ENCODE data around the gene ST3GAL3.

Gene ST3GAL3

GRCh38 chr1:43757343-43758053 lies 50.2 kb downstream of the ST3GAL3 start:
- Histone ChIP-seq H3K9me3 (ENCODE audit: insufficient read depth, low read depth, low read length) (no peaks in the 10 kb centered on the region), H3K9ac (ENCODE audit: low read length) (no peak overlapping the region), H3K23ac (ENCODE audit: low read length) (no peak overlapping the region), H2BK12ac (ENCODE audit: low read length) (no peak overlapping the region), H3K79me1 (ENCODE audit: low read length) (no peaks in the 10 kb centered on the region), H2AFZ (ENCODE audit: insufficient read depth, low read length, poor library complexity) (no peak overlapping the region), H3K27me3 (ENCODE audit: insufficient read depth, low read length) (no peaks in the 10 kb centered on the region), H4K8ac (ENCODE audit: low read depth, low read length) (no peak overlapping the region), H3K4me2 (ENCODE audit: low read length) (no peak overlapping the region), H3K18ac (ENCODE audit: low read length) (no peak overlapping the region), H2BK5ac (ENCODE audit: low read depth, low read length, poor library complexity) (no peak overlapping the region), H3K14ac (ENCODE audit: low read length) (no peak overlapping the region), H3K4ac (ENCODE audit: low read depth, low read length) (no peak overlapping the region), H3K27ac (ENCODE audit: low read depth, low read length) (no peak overlapping the region), H2AK5ac (ENCODE audit: low read length) (no peak overlapping the region), H3K79me2 (ENCODE audit: control insufficient read depth, insufficient read depth, low read length, poor library complexity) (no peaks in the 10 kb centered on the region), H3K36me3 (ENCODE audit: control insufficient read depth in 1 of 2, insufficient read depth in 2 of 2, low read length in 2 of 2) (no peaks in the 10 kb centered on the region), H4K91ac (ENCODE audit: low read depth, low read length) (no peak overlapping the region), H2BK120ac (ENCODE audit: insufficient read depth, low read length, poor library complexity) (no peak overlapping the region), H3K4me3 (ENCODE audit: low read depth, low read length) (no peak overlapping the region), H3K4me1 (ENCODE audit: control insufficient read depth in 1 of 2, insufficient read depth in 2 of 2, low read length in 2 of 2) (no peaks in the 10 kb centered on the region), H4K12ac (ENCODE audit: low read depth, low read length) (no peak overlapping the region)
- no peak for DNase-seq
- no CpG with 5 or more reads among the region's 2 CpGs for WGBS (ENCODE audit: extremely low coverage, insufficient coverage, insufficient read length)

GRCh38 chr1:43760745-43761317 lies 53.5 kb downstream of the ST3GAL3 start:
- WGBS (ENCODE audit: extremely low coverage, insufficient coverage, insufficient read length), result no CpG with 5 or more reads among the region's 3 CpGs
- DNase-seq, result no peak

GRCh38 chr1:43763497-43763973 lies 56.2 kb downstream of the ST3GAL3 start:
- H2BK5ac ChIP-seq (ENCODE audit: low read depth, low read length, poor library complexity), result no peak overlapping the region
- H3K36me3 ChIP-seq (ENCODE audit: control insufficient read depth in 1 of 2, insufficient read depth in 2 of 2, low read length in 2 of 2), result no peaks in the 10 kb centered on the region
- no peak overlapping the region for H3K4ac ChIP-seq (ENCODE audit: low read depth, low read length)
- H3K18ac ChIP-seq (ENCODE audit: low read length), result no peak overlapping the region
- H3K23ac ChIP-seq (ENCODE audit: low read length), result no peak overlapping the region
- H3K79me1 ChIP-seq (ENCODE audit: low read length), result peaks cover 8% of the 10 kb centered on the region
- H3K27ac ChIP-seq (ENCODE audit: low read depth, low read length), result no peak overlapping the region
- no peak overlapping the region for H4K12ac ChIP-seq (ENCODE audit: low read depth, low read length)
- H3K27me3 ChIP-seq (ENCODE audit: insufficient read depth, low read length), result no peaks in the 10 kb centered on the region
- H3K4me1 ChIP-seq (ENCODE audit: control insufficient read depth in 1 of 2, insufficient read depth in 2 of 2, low read length in 2 of 2), result peaks cover 5 to 6% of the 10 kb centered on the region in 2 experiments
- H3K4me3 ChIP-seq (ENCODE audit: low read depth, low read length), result no peak overlapping the region
- no peak overlapping the region for H2AK5ac ChIP-seq (ENCODE audit: low read length)
- H2BK120ac ChIP-seq (ENCODE audit: insufficient read depth, low read length, poor library complexity), result no peak overlapping the region
- peak; percentile 75 to 88 for DNase-seq
- no peaks in the 10 kb centered on the region for H3K79me2 ChIP-seq (ENCODE audit: control insufficient read depth, insufficient read depth, low read length, poor library complexity)
- no peak overlapping the region for H3K4me2 ChIP-seq (ENCODE audit: low read length)
- no peak overlapping the region for H4K91ac ChIP-seq (ENCODE audit: low read depth, low read length)
- WGBS (ENCODE audit: extremely low coverage, insufficient coverage, insufficient read length), result no CpG with 5 or more reads among the region's 4 CpGs
- no peak overlapping the region for H3K9ac ChIP-seq (ENCODE audit: low read length)
- H2BK12ac ChIP-seq (ENCODE audit: low read length), result no peak overlapping the region
- H3K9me3 ChIP-seq (ENCODE audit: insufficient read depth, low read depth, low read length), result no peaks in the 10 kb centered on the region
- no peak overlapping the region for H2AFZ ChIP-seq (ENCODE audit: insufficient read depth, low read length, poor library complexity)
- H3K14ac ChIP-seq (ENCODE audit: low read length), result no peak overlapping the region
- no peak overlapping the region for H4K8ac ChIP-seq (ENCODE audit: low read depth, low read length)

More at GRCh38 chr1:43760745-43761317, 53.5 kb downstream of the ST3GAL3 start:
- Histone ChIP-seq H3K27me3 (ENCODE audit: insufficient read depth, low read length) (no peaks in the 10 kb centered on the region), H3K23ac (ENCODE audit: low read length) (no peak overlapping the region), H2AFZ (ENCODE audit: insufficient read depth, low read length, poor library complexity) (no peak overlapping the region), H2BK120ac (ENCODE audit: insufficient read depth, low read length, poor library complexity) (no peak overlapping the region), H3K4me2 (ENCODE audit: low read length) (no peak overlapping the region), H2BK12ac (ENCODE audit: low read length) (no peak overlapping the region), H3K79me1 (ENCODE audit: low read length) (no peaks in the 10 kb centered on the region), H3K27ac (ENCODE audit: low read depth, low read length) (no peak overlapping the region), H2AK5ac (ENCODE audit: low read length) (no peak overlapping the region), H3K36me3 (ENCODE audit: control insufficient read depth in 1 of 2, insufficient read depth in 2 of 2, low read length in 2 of 2) (no peaks in the 10 kb centered on the region), H3K4me3 (ENCODE audit: low read depth, low read length) (no peak overlapping the region), H4K91ac (ENCODE audit: low read depth, low read length) (no peak overlapping the region), H3K9me3 (ENCODE audit: insufficient read depth, low read depth, low read length) (no peaks in the 10 kb centered on the region), H3K14ac (ENCODE audit: low read length) (no peak overlapping the region), H3K79me2 (ENCODE audit: control insufficient read depth, insufficient read depth, low read length, poor library complexity) (no peaks in the 10 kb centered on the region), H3K4me1 (ENCODE audit: control insufficient read depth in 1 of 2, insufficient read depth in 2 of 2, low read length in 2 of 2) (no peaks in the 10 kb centered on the region), H2BK5ac (ENCODE audit: low read depth, low read length, poor library complexity) (no peak overlapping the region), H4K12ac (ENCODE audit: low read depth, low read length) (no peak overlapping the region), H3K4ac (ENCODE audit: low read depth, low read length) (no peak overlapping the region), H4K8ac (ENCODE audit: low read depth, low read length) (no peak overlapping the region), H3K9ac (ENCODE audit: low read length) (no peak overlapping the region), H3K18ac (ENCODE audit: low read length) (no peak overlapping the region)

- Histone ChIP-seq H4K91ac (ENCODE audit: low read depth, low read length) (no peak overlapping the region), H2BK5ac (ENCODE audit: low read depth, low read length, poor library complexity) (no peak overlapping the region), H3K23ac (ENCODE audit: low read length) (no peak overlapping the region), H3K4me2 (ENCODE audit: low read length) (no peak overlapping the region), H3K9ac (ENCODE audit: low read length) (peak overlapping the region; percentile 80), H2BK120ac (ENCODE audit: insufficient read depth, low read length, poor library complexity) (no peak overlapping the region), H3K36me3 (ENCODE audit: control insufficient read depth in 1 of 2, insufficient read depth in 2 of 2, low read length in 2 of 2) (no peaks in the 10 kb centered on the region), H4K8ac (ENCODE audit: low read depth, low read length) (no peak overlapping the region), H3K27me3 (ENCODE audit: insufficient read depth, low read length) (no peaks in the 10 kb centered on the region), H3K27ac (ENCODE audit: low read depth, low read length) (no peak overlapping the region), H2AK5ac (ENCODE audit: low read length) (no peak overlapping the region), H3K14ac (ENCODE audit: low read length) (no peak overlapping the region), H3K18ac (ENCODE audit: low read length) (no peak overlapping the region), H2BK12ac (ENCODE audit: low read length) (no peak overlapping the region), H4K12ac (ENCODE audit: low read depth, low read length) (no peak overlapping the region), H3K79me2 (ENCODE audit: control insufficient read depth, insufficient read depth, low read length, poor library complexity) (no peaks in the 10 kb centered on the region), H3K79me1 (ENCODE audit: low read length) (peaks cover 8% of the 10 kb centered on the region), H3K4me3 (ENCODE audit: low read depth, low read length) (no peak overlapping the region), H3K9me3 (ENCODE audit: insufficient read depth, low read depth, low read length) (no peaks in the 10 kb centered on the region), H3K4ac (ENCODE audit: low read depth, low read length) (no peak overlapping the region), H2AFZ (ENCODE audit: insufficient read depth, low read length, poor library complexity) (no peak overlapping the region), H3K4me1 (ENCODE audit: control insufficient read depth in 1 of 2, insufficient read depth in 2 of 2, low read length in 2 of 2) (peaks cover 5 to 6% of the 10 kb centered on the region in 2 experiments)
- DNase-seq, result no peak
- 83% methylated on average over 1 of the region's 6 CpGs for WGBS (ENCODE audit: extremely low coverage, insufficient coverage, insufficient read length)
Observed at GRCh38 chr1:43764581-43764980, 57.2 kb downstream of the ST3GAL3 start.

Measured in trophoblast cell (in vitro differentiated cells and primary cell).